H4 (cell line): ENCODE data around the gene EIF1AD. TPM values are rescaled to one million over a fixed set of nuclear protein-coding genes. Genes with fewer than 3 reads are reported as not detected.
"Not testable (repeated sequence)": the region's sequence is repeated elsewhere in the genome, so short reads cannot be mapped to it uniquely, and the experiment has no call there.

Experiments used
- DNase-seq: peaks from one replicate; pipeline ENCODE4 v3.0.0-alpha.2; 2015; ENCODE audit warnings: low spot score
- total RNA-seq: library from RNA; depleted of rRNA; stranded (reverse); fragments of >200 nt; shearing (Covaris generic); gene quantifications from 2 replicates; pipeline ENCODE4 v1.2.3, GENCODE V29; 2014

EIF1AD gene
- total RNA-seq, 1 experiment from 2014 or later = 20.7 TPM

DNA sequence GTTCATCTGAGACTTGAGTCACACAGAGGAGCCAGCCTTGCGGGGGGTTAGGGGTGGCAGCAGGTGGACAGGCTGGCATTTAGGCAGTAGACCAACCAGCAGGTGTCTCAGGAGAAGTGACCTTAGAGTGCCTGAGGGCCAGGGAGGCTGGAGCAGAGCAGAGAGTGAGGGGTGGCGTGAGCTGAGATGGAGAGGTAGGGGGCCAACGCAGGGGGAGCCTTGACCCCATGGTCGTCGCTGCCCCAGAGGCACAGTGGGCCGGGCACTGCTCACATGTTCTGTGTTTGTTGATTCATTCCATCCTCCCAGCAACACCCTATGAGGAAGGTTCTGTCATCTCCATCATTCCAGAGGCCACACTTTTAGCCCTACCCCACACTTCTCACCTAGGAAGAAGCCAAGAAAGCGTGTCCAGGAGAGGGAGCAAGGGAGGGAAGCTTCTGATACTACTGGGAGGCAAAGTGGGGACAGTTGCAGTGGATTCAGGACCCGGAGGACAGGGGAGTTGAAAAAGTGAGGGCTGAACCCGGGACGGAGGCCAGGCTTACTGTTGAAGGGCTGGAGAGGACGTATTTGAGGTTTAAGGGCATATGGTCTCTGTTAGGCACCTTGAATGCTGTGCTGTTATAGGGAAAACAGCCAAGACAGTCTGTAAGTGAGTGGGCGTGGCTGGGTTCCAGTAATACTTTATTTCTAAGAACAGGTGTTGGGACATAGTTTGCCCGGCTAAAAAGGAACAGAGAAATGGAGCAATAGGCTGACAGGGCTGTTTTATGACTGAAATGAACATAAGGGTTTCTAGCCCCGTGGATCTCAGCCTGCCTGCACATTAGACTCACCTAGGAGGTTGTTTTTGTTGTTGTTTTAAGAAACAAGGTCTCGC, 33.1 kb downstream of the EIF1AD start:
- DNase-seq = no peak

DNA sequence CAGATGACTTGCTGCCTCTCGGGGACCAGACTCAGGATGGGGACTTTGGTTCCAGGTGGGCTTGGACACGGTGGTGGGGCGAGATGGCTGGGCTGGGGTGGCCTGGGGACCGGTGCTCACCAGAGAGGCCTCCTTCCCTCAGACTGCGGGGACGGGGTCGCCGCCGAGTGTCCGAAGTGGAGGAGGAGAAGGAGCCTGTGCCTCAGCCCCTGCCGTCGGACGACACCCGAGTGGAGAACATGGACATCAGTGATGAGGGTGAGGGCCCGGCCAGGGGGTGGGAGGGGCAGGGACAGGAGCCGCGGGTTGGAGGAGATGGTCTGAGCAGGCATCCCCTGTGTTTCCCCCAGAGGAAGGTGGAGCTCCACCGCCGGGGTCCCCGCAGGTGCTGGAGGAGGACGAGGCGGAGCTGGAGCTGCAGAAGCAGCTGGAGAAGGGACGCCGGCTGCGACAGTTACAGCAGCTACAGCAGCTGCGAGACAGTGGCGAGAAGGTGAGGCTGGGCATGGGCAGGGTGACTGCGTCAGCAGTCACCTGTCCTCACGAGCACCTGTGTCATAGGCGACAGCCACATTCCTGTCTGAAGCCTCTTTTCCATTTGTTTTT, 34.5 kb downstream of the EIF1AD start:
- no peak for DNase-seq

- no peak for DNase-seq
Observed at GRCh38 chr11:65965986-65966762, 35.8 kb downstream of the EIF1AD start.

DNA sequence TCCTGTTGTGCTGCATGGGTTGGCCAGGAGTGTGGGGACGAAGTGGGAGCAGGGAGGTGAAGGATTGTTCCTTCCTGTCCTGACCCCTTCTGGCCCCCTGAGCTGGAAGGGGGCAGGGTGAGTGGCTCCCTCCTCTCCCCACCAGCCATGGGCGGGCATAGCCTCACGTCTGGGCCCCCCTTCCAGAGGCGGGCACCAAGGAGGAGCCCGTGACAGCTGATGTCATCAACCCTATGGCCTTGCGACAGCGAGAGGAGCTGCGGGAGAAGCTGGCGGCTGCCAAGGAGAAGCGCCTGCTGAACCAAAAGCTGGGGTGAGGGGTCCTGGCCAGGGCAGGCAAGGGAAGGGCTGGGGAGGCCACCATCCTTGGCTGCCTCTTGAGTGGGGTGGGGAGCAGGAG, 37.1 kb downstream of the EIF1AD start:
- no peak for DNase-seq

GRCh38 chr11:65962141-65962564, 39.8 kb downstream of the EIF1AD start:
- no peak for DNase-seq

GRCh38 chr11:65961267-65962140, 40.5 kb downstream of the EIF1AD start, which contains the start of gene SART1:
SART1 (plus strand) TSS chr11:65961734; CDS start chr11:65961781, 47 bp downstream.
- peak; percentile 96 for DNase-seq

GRCh38 chr11:65960824-65961266, 41.1 kb downstream of the EIF1AD start:
- no peak for DNase-seq

DNA sequence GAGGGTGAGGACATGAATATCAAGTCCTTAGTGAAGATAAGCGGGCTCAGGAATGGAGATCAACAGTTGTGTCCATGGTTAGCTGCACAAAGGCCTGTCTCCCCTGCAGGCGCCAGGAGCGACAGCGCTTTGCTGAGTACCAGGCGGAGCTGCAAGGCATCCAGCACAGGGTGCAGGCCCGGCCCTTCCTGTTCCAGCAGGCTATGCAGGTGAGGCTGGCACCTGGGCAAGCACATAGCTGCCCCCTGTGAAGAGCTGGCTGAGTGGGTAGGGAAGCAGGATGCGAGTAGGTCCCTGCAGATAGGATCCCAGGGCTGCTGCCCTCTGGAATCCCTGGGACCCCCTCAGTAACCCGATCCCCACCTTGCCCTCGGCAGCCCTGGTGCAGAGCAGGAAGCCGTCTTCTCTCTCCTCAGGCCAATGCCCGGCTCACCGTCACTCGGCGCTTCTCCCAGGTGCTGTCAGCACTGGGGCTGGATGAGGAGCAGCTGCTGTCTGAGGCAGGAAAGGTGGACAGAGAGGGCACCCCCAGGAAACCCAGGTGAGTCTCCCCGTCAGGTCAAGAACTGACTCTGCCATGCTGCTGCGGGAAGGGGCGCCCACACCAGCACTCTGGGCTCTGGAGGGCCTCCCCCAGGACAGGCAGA, 43.1 kb downstream of the EIF1AD start:
- no peak for DNase-seq

DNA sequence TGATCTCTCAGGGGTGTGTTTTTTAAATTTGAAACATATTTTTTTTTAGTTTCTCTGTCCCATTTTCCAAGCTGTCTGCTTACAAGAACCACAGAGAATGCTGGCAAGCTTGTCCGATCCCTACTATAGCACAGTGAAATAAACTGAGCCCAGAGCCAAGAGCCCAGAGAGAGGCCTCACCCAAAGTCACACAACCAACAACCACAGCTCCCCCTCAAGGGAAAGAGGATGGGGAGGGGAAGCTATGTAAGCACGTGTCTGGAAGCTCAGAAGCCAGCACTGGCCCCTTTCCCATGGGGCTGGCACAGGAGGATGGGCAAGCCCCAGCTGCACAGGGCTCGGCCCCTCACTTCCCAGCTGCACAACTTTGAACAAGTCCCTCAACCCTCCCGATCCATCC, 43.7 kb downstream of the EIF1AD start:
- no peak for DNase-seq

- DNase-seq = no peak
Observed at GRCh38 chr11:65954771-65955170, 47.2 kb downstream of the EIF1AD start.

DNA sequence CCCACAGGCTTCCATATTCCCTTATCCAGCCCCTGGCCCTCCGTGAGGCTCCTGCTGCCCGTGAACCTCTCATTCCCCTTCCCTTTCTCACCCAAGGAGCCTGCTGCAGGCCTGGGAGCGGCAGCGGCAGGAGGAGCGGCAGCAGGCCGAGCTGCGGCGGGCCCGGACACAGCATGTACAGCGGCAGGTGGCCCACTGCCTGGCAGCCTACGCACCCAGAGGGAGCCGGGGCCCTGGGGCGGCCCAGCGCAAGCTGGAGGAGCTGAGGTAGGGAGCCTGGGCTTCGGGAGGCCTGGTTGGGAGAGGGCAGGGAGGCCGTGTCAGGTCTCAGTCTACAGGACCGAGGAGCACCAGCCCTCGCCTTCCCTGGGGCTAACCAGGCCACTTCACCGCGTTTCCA, 48.5 kb downstream of the EIF1AD start:
- no peak for DNase-seq

- no peak for DNase-seq
Observed at GRCh38 chr11:65952052-65952521, 49.9 kb downstream of the EIF1AD start.

DNA sequence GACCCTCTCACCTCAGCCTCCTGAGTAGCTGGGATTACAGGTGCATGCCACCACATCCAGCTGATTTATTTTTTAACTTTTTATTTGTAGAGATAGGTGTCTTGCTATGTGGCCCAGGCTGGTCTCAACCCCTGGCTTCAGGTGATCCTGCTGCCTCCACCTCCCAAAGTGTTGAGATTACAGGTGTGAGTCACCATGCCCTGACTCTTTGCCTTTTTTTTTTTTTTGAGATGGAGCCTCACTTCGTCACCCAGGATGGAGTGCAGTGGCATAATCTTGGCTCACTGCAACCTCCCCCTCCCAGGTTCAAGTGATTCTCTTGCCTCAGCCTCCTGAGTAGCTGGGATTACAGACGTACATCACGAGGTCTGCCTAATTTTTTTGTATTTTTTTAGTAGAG, 50.3 kb downstream of the EIF1AD start:
- not testable (repeated sequence) for DNase-seq

DNA sequence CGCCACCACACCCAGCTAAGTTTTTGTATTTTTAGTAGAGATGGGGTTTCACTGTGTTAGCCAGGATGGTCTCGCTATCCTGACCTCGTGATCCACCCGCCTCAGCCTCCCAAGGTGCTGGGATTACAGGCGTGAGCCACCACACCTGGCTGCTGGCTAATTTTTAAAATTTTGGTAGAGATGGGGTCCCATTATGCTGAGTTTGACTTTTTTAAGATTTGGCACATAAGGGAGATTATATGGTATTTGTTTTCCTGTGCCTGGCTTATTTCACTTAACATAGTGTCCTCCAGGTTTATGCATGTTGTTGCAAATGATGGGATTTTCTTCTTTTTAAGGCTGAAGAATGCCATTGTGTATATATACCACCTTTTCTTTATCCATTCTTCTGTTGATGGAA, 51.2 kb downstream of the EIF1AD start:
- not testable (repeated sequence) for DNase-seq

DNA sequence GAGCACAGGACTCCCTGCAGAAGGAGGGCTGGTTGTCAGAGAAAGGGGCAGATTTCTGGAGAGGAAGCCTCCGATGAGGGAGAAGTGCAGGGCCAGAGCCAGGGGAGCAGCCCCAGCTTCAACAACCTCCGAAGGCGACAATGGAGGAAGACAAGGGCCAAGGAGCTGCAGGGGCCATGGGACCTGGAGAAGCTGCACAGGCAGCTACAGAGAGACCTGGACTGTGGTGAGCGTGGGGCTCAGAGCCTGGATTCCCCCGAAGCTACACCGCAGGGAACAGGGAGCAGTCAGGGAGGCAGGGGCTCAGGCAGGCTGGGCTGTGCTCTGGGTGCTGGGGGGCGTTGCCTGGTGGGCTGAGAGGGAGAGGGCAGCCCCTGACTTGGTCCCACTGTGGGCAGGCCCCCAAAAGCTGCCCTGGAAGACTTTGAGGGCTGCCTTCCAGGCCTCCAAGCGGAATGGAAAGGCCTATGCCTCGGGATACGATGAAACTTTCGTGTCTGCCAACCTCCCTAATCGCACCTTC, 54.3 kb downstream of the EIF1AD start:
- DNase-seq = no peak

DNA sequence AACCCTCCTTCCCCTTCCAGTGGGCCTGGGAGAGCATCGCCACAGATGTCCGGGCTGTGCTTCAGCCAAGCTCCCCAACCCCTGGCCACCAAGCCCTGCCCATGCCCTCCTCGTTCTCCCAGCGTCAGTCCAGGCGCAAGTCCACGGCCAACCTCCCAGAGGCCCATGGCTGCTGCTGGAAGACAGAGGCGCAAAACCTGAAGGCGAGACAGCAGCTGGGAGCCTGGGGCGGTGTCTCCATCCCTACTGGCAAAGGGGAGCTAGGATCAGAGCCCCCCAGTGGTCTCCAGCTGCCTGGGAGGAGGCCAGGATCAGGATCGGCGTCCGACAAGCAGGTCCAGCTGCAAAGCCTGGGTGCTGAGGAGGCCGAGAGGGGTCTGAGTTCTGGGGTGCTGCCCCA, 54.8 kb downstream of the EIF1AD start:
- DNase-seq = no peak

GRCh38 chr11:65946655-65947054, 55.3 kb downstream of the EIF1AD start:
- no peak for DNase-seq
